B cell (primary cell): ENCODE data around the gene MEX3A.

Experiments used
- CTCF ChIP-seq: fragments of 200-600 bp; IDR thresholded peaks from one replicate; pipeline ENCODE4 v1.8.0; 2022; ENCODE audit warnings: antibody characterized with exemption, mild to moderate bottlenecking
- EZH2 ChIP-seq: IDR thresholded peaks from 2 replicates; pipeline ENCODE4 v1.6.1; 2012; ENCODE audit warnings: borderline replicate concordance, low read depth, mild to moderate bottlenecking, moderate library complexity, low read length; ENCODE audit not compliant: insufficient read depth, poor library complexity, severe bottlenecking

GRCh38 chr1:156089704-156090103 lies 7.4 kb upstream of the MEX3A start:
- TF ChIP-seq CTCF (no peak), EZH2 (no peak)
